Pons (tissue), 1 donor: ENCODE results near the gene LINGO3.

Source experiments
- DNase-seq: peaks from one replicate; pipeline ENCODE4 v3.0.0-alpha.2; 2016; ENCODE audit warnings: low spot score

Gene LINGO3

DNA sequence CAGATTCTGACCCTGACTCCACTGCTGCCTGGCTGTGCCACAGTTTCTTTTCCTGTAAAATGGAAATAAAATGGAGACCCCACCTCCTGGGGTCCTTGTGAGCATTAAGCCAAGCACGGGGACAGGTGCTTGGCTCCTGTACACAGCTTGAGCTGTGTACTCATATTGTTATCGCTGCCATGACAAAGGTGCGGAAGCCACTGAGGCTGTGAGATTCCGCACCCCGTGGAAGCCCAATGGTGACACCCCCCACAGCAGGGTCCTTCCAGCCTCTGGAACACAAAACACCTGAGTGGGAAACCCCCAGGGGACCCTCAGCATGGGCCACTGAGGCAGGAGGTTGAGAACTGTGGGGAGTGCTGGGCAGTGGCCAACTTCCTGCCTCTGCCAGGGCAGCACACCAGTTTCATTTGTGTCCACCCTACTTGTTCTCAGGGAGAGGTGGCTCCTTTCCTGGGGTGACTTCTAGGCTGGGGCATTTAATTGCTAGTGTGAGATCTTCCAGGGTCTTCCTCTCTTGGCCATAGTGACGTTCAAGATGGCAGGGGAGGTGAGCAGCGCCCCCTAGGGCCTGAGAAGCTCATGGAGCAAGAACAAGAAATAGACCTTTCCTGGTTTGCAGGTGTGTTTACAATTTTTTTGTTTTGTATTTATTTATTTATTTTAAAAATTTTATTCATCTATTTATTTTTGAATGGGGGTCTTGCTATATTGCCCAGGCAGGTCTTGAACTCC lies 46.3 kb downstream of the LINGO3 start:
- no peak for DNase-seq

DNA sequence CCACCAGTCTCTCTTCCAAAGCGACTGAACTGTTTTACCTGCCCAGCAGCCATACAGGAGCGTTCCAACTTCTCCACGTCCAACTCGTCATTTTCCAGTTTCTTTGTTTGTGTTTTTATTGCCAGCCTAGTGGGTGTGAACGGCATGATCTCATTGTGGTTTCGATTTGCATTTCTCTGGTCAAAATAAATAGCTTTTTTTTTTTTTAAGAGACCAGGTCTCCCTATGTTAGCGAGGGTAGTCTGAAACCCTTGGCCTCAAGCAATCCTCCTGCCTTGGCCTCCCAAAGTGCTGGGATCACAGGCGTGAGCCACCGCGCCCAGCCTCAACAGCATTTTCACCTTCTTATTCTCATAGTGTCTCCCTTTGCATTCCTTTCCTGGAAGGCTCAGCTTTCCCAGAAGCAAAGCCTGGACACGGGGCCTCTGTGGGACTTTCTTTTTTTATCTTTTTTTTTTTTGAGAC lies 47.6 kb downstream of the LINGO3 start:
- DNase-seq: no peak

DNA sequence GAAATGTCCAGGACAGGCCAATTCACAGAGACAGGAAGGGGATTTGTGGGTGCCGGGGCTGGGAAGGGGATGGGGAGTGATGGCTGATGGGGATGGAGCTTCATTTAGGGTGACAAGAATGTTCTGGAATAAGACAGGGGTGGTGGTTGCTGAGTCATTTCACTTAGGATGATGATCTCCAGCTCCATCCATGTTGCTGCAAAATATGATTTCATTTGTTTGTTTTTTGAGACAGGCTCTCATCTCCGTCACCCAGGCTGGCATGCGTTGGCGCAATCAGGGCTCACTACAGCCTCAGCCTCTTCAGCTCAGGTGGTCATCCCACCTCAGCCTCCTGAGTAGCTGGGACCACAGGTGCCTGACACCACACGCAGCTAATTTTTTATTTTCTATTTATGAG lies 48.6 kb downstream of the LINGO3 start:
- no peak for DNase-seq
